ENCODE results near the gene RYR2.

DNA sequence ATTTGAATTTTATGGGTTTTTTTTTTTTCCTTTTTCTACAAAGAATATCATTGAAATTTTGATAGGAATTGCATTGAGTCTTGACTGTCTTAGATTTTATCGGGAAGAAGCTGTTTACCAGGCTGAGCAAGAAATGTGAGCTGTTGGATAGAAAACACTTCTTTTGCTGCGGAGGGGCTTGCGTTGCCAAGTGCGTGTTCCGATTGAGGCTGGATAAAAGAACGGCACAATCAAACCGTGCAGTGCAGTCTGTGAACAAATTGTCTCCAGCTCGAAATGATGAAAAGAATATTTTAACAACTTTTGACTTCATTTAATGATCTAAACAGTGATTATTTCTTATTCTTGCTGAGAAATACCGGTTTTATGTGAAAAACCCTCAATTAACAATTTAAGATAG lies 149.4 kb downstream of the RYR2 start:
- TF ChIP-seq PATZ1 (CRISPR knock-in tag; IDR thresholded peaks at IDR 0.05; ENCODE audit: borderline replicate concordance) (no peak), ZFP3 (CRISPR knock-in tag; IDR thresholded peaks at IDR 0.05) (no peak), ESRRG (CRISPR knock-in tag; IDR thresholded peaks at IDR 0.05) (no peak), POU6F1 (CRISPR knock-in tag; IDR thresholded peaks at IDR 0.05; ENCODE audit: borderline replicate concordance, low read depth) (no peak), SNAI2 (CRISPR knock-in tag; IDR thresholded peaks at IDR 0.05) (no peak), ZFP30 (CRISPR knock-in tag; IDR thresholded peaks at IDR 0.05) (no peak), CREB5 (CRISPR knock-in tag; IDR thresholded peaks at IDR 0.05; ENCODE audit: low read depth) (no peak), RARB (CRISPR knock-in tag; IDR thresholded peaks at IDR 0.05) (no peak), PPARA (CRISPR knock-in tag; IDR thresholded peaks at IDR 0.05; ENCODE audit: borderline replicate concordance) (no peak), TOX (CRISPR knock-in tag; IDR thresholded peaks at IDR 0.05; ENCODE audit: borderline replicate concordance) (no peak), ARNTL (CRISPR knock-in tag; IDR thresholded peaks at IDR 0.05; ENCODE audit: borderline replicate concordance, low read depth) (no peak), GLIS3 (CRISPR knock-in tag; IDR thresholded peaks at IDR 0.05) (no peak), OSR1 (CRISPR knock-in tag; IDR thresholded peaks at IDR 0.05) (no peak)
- TF ChIP-seq, protein P1, sequence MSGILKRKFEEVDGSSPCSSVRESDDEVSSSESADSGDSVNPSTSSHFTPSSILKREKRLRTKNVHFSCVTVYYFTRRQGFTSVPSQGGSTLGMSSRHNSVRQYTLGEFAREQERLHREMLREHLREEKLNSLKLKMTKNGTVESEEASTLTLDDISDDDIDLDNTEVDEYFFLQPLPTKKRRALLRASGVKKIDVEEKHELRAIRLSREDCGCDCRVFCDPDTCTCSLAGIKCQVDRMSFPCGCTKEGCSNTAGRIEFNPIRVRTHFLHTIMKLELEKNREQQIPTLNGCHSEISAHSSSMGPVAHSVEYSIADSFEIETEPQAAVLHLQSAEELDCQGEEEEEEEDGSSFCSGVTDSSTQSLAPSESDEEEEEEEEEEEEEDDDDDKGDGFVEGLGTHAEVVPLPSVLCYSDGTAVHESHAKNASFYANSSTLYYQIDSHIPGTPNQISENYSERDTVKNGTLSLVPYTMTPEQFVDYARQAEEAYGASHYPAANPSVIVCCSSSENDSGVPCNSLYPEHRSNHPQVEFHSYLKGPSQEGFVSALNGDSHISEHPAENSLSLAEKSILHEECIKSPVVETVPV (CRISPR knock-in tag; IDR thresholded peaks at IDR 0.05): no peak
